A673 (cell line): Measurements from ENCODE around the gene TMEM202. TPM values are rescaled to one million over a fixed set of nuclear protein-coding genes. Genes with fewer than 3 reads are reported as not detected.

Experiments used
- BruUV-seq: library from RNA; stranded (reverse); fragments of 400-500 nt; replicated peaks from 2 replicates; lab custom pipeline; 2021; lab: Mats Ljungman, UMichigan
- CTCF ChIA-PET: fragments of 300-600 bp; sonication (Branson Sonifier 250); formaldehyde crosslinking; loops from one replicate; lab custom pipeline; 2022; ENCODE audit warnings: antibody characterized with exemption; lab: Charles Lee
- POLR2A ChIA-PET: fragments of 300-600 bp; sonication (Branson Sonifier 250); formaldehyde crosslinking; loops from one replicate; lab custom pipeline; 2022; ENCODE audit warnings: antibody characterized with exemption; ENCODE audit not compliant: low non-redundant PET; lab: Charles Lee
- DNase-seq: peaks from one replicate; pipeline ENCODE4 v3.0.0-alpha.2; 2015; ENCODE audit warnings: low spot score
- H3K27ac ChIP-seq: fragments of 200-600 bp; sonication (generic); 2 replicates; pipeline ENCODE4 v1.5.1; 2016; ENCODE audit warnings: mixed run types, low read depth, mild to moderate bottlenecking, mixed read lengths, antibody characterized with exemption, low read length; ENCODE audit not compliant: poor library complexity, severe bottlenecking
- H3K27me3 ChIP-seq: fragments of 200-600 bp; sonication (generic); replicated peaks from 2 replicates; pipeline ENCODE4 v1.6.1; 2017; ENCODE audit warnings: mixed run types, low read depth, mild to moderate bottlenecking, mixed read lengths, antibody characterized with exemption, low read length; ENCODE audit not compliant: insufficient read depth, poor library complexity
- H3K36me3 ChIP-seq: fragments of 200-600 bp; sonication (generic); 2 replicates; pipeline ENCODE4 v1.6.1; 2016; ENCODE audit warnings: mixed run types, mild to moderate bottlenecking, mixed read lengths, antibody characterized with exemption, low read length; ENCODE audit not compliant: insufficient read depth, poor library complexity, severe bottlenecking
- H3K4me1 ChIP-seq: fragments of 200-600 bp; sonication (generic); 2 replicates; pipeline ENCODE4 v1.6.1; 2017; ENCODE audit warnings: mixed run types, mild to moderate bottlenecking, mixed read lengths, antibody characterized with exemption, low read length; ENCODE audit not compliant: insufficient read depth, poor library complexity, severe bottlenecking
- H3K4me3 ChIP-seq: fragments of 200-600 bp; sonication (generic); 2 replicates; pipeline ENCODE4 v1.5.1; 2016; ENCODE audit warnings: low read depth, mixed run types, mild to moderate bottlenecking, mixed read lengths, low read length; ENCODE audit not compliant: poor library complexity, severe bottlenecking
- H3K9me3 ChIP-seq: fragments of 200-600 bp; sonication (generic); 2 replicates; pipeline ENCODE4 v1.6.1; 2016; ENCODE audit warnings: mixed run types, low read depth, mild to moderate bottlenecking, mixed read lengths, antibody characterized with exemption, low read length; ENCODE audit not compliant: poor library complexity, severe bottlenecking
- CTCF ChIP-seq: fragments of 300-800, 200-600 bp; sonication (generic); conservative IDR thresholded peaks from 2 replicates; pipeline ENCODE4 v1.5.1; 2017; ENCODE audit warnings: low read depth, mild to moderate bottlenecking, antibody characterized with exemption, low read length, moderate library complexity, mixed read lengths
- EZH2 ChIP-seq: fragments of 200-600 bp; sonication (generic); IDR thresholded peaks from 2 replicates; pipeline ENCODE4 v1.6.1; 2017; ENCODE audit warnings: borderline replicate concordance, low read depth, mild to moderate bottlenecking, mixed read lengths, antibody characterized with exemption, low read length; ENCODE audit not compliant: poor library complexity, severe bottlenecking
- intact Hi-C: fragments of 100-400 bp; cut with micrococcal nuclease; formaldehyde crosslinking; loops from one replicate; pipeline ENCODE4 v1.10.0; 2022; ENCODE audit not compliant: unreplicated experiment
- total RNA-seq: library from RNA; stranded (reverse); gene quantifications from 2 replicates; pipeline ENCODE4 v1.2.3, GENCODE V29; 2021

The TMEM202 gene
- total RNA-seq, 1 experiment from 2014 or later = not detected

- intact Hi-C loops = no loop called here
- peaks cover 74% of the 10 kb centered on the region for H3K27me3 ChIP-seq
- H3K9me3 ChIP-seq = no peaks in the 10 kb centered on the region
- TF ChIP-seq EZH2 = no peak
- no peak for TF ChIP-seq CTCF
- POLR2A ChIA-PET = no interaction called here
- CTCF ChIA-PET = no interaction called here
- H3K4me3 ChIP-seq = no peak overlapping the region
- H3K36me3 ChIP-seq = no peaks in the 10 kb centered on the region
- DNase-seq = no peak
- no peak overlapping the region for H3K27ac ChIP-seq
- no peaks in the 10 kb centered on the region for H3K4me1 ChIP-seq
- no TSS peak for BruUV-seq
Observed at GRCh38 chr15:72402726-72403125, 4.6 kb downstream of the TMEM202 start.

- Histone ChIP-seq H3K9me3 (no peaks in the 10 kb centered on the region), H3K27me3 (peaks cover 85% of the 10 kb centered on the region), H3K36me3 (no peaks in the 10 kb centered on the region), H3K4me3 (no peak overlapping the region), H3K27ac (no peak overlapping the region), H3K4me1 (no peaks in the 10 kb centered on the region)
- TF ChIP-seq EZH2 = no peak
- no peak for TF ChIP-seq CTCF
- CTCF ChIA-PET = no interaction called here
- intact Hi-C loops = no loop called here
- POLR2A ChIA-PET = interaction anchor here (0.6 kb wide), 1 partner anchor 60 kb away, joined by 3 read pairs; no protein-coding TSS in a partner anchor
- DNase-seq = no peak
- BruUV-seq = no TSS peak
Observed at GRCh38 chr15:72404356-72404755, 6.3 kb downstream of the TMEM202 start.

- intact Hi-C loops = no loop called here
- Histone ChIP-seq H3K4me3 (no peak overlapping the region), H3K9me3 (no peaks in the 10 kb centered on the region), H3K27ac (no peak overlapping the region), H3K4me1 (no peaks in the 10 kb centered on the region), H3K36me3 (no peaks in the 10 kb centered on the region), H3K27me3 (peaks cover 85% of the 10 kb centered on the region)
- CTCF ChIA-PET = no interaction called here
- DNase-seq = no peak
- TF ChIP-seq CTCF = no peak
- BruUV-seq = no TSS peak
- POLR2A ChIA-PET = interaction anchor here (0.6 kb wide), 1 partner anchor 60 kb away, joined by 3 read pairs; no protein-coding TSS in a partner anchor
Observed at GRCh38 chr15:72404841-72405240, 6.7 kb downstream of the TMEM202 start.
